Immature natural killer cell (primary cell): ENCODE results near the gene VSTM4. TPM values are rescaled to one million over a fixed set of nuclear protein-coding genes. Genes with fewer than 3 reads are reported as not detected.

Source experiments
- DNase-seq, 3 donors: peaks; one replicate each; pipeline ENCODE4 v3.0.0; 2022; ENCODE audit warnings: mixed read lengths in 1 of 3
- H3K27ac Mint-ChIP-seq, 6 donors: one replicate each; pipeline ENCODE4 v1.8.0; 2020; ENCODE audit warnings: mixed read lengths in 6 of 6, mild to moderate bottlenecking in 5 of 6, inconsistent platforms in 4 of 6, moderate library complexity in 3 of 6
- H3K27me3 Mint-ChIP-seq, 3 donors: one replicate each; pipeline ENCODE4 v1.8.0; 2020 to 2021; ENCODE audit warnings: low read depth in 3 of 3, mild to moderate bottlenecking in 3 of 3, mixed read lengths in 3 of 3, moderate library complexity in 3 of 3, inconsistent platforms in 1 of 3
- H3K36me3 Mint-ChIP-seq, 3 donors: one replicate each; pipeline ENCODE4 v1.8.0; 2020; ENCODE audit warnings: mixed read lengths in 3 of 3, inconsistent platforms in 2 of 3, mild to moderate bottlenecking in 2 of 3
- H3K4me1 Mint-ChIP-seq, 2 donors: one replicate each; pipeline ENCODE4 v1.8.0; 2020; ENCODE audit warnings: inconsistent platforms in 2 of 2, mild to moderate bottlenecking in 2 of 2, mixed read lengths in 2 of 2, moderate library complexity in 1 of 2
- H3K4me3 Mint-ChIP-seq, 5 donors: one replicate each; pipeline ENCODE4 v1.8.0; 2020; ENCODE audit warnings: mild to moderate bottlenecking in 5 of 5, mixed read lengths in 5 of 5, inconsistent platforms in 3 of 5, moderate library complexity in 3 of 5
- H3K9me3 Mint-ChIP-seq, 6 donors: one replicate each; pipeline ENCODE4 v1.8.0; 2020; ENCODE audit warnings: mild to moderate bottlenecking in 6 of 6, mixed read lengths in 6 of 6, inconsistent platforms in 4 of 6, moderate library complexity in 3 of 6
- polyA plus RNA-seq, 3 donors: library from polyadenylated mRNA; unstranded; fragments of 300-500 nt; fragmentation: Illumina TruSeq; gene quantifications; one replicate each; pipeline ENCODE4 v1.2.3, GENCODE V29; 2021

The VSTM4 gene, protein sequence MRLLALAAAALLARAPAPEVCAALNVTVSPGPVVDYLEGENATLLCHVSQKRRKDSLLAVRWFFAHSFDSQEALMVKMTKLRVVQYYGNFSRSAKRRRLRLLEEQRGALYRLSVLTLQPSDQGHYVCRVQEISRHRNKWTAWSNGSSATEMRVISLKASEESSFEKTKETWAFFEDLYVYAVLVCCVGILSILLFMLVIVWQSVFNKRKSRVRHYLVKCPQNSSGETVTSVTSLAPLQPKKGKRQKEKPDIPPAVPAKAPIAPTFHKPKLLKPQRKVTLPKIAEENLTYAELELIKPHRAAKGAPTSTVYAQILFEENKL
- under 1 TPM in 2 of 3 donors, not detected in 1; 0.03 to 0.12 TPM for polyA plus RNA-seq

DNA sequence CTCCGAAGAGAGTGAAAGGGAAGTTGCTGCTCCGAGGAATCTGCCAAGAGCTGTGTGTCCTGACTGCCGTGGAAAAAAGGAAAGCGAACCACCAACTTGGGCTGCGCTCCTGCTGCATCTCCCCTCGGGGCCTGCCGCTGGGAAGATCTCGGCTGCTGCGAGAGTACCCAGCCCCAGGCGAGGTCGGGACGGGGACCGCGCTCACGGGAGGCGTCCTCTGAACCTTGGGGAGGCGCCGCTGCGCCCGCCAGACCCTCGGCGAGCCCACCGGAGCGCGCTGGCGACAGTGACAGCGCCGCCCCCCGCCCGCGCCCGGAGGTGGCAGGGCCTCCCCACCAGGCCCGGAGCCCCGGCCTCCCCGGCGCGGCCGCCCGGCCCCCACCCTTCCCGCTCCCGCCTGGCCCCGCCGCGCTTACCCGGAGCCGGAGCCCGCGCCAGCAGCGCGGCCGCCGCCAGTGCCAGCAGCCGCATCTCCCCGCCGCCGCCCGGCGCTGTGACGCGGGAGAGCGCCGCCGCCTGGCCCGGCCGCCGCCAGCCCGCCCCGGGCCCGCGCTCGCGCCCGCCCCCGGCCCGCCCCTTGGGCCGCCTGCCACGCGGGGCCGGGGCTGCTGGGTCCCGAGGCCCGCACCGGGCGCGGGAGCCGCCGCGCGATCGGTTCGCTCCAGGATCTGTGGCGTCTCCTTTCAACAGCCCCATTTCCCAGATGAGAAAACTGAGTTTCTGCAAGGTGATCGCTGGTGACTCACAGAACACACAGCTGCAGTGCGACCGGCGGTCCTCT is at the start of gene VSTM4:
TSS of gene VSTM4 (minus strand) at position 508 of the 781 bp plus-strand sequence. CDS start at position 471, 37 bp downstream.
- peak within 1 kb of the TSS in 1 of 6 donors; percentile 24 for H3K27ac Mint-ChIP-seq
- peaks cover 4 to 8% of the 10 kb centered on the region in 2 donors for H3K4me1 Mint-ChIP-seq
- no peaks in the 10 kb centered on the region for H3K36me3 Mint-ChIP-seq
- DNase-seq, result peak; percentile 16 to 27 (median 26)
- peak within 1 kb of the TSS; percentile 70 to 80 (median 77) for H3K4me3 Mint-ChIP-seq
- H3K9me3 Mint-ChIP-seq, result no peaks in the 10 kb centered on the region
- peaks cover 0 to 15% (median 7%) of the 10 kb centered on the region in 3 donors for H3K27me3 Mint-ChIP-seq

DNA sequence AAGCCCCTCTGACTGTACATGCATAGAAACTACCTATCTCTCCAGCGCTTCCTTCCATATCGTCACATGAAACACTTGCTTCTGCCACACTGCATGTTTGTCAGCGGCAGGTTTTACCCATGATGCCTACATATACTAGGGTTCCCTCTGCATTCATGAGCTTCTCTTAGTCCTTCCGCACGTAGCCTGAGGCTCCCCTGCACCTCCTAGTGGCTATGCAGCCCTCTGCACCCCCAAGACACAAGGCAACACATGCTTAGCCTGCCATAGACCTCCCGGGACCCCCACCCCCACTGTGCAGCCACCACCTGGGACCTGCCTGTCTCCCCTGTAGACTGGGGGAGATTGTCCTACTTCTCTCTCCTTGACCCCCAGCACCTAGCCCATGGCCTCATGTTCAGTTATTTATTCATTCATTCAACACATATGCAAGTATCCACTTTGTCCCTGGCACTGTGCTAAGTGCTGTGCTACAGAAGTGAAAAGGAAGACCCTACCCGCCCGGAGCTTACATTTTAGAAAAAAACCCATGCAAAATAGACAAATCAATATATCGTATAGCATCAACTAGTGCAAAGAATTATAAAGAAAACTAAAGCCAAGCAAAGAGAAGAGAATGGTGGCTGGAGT is 49.4 kb upstream of the VSTM4 start:
- Mint-ChIP-seq H3K36me3 (peaks cover 7 to 10% (median 9%) of the 10 kb centered on the region in 3 donors), H3K4me1 (peaks cover 11 to 15% of the 10 kb centered on the region in 2 donors), H3K9me3 (no peaks in the 10 kb centered on the region), H3K27ac (peak overlapping the region; percentile 1 to 72 (median 12)), H3K27me3 (peaks cover 0 to 4% (median 0%) of the 10 kb centered on the region in 3 donors), H3K4me3 (no peak overlapping the region)
- peak; percentile 32 to 42 (median 34) for DNase-seq

DNA sequence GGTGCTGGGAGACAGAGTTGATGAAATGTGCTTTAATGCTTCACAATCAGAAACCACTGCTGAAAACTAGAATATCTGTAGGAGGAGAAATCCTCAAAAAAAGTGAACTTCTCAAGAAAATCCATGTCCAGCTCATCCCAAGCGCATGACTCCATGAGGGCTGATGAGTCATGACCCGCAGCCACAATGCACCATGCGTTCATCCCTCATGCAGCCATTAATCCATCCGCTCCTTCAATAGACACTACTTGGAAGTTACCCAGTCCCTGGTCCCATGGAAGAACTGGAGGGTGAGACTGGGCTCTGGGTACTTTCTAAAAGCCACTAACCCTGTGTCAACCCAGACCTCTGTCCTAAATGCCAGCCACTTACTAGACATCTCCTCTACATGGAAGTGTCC is 48.4 kb upstream of the VSTM4 start:
- peak overlapping the region in 2 of 6 donors; percentile 1 to 72 for H3K27ac Mint-ChIP-seq
- H3K9me3 Mint-ChIP-seq, result no peaks in the 10 kb centered on the region
- peaks cover 0 to 4% (median 0%) of the 10 kb centered on the region in 3 donors for H3K27me3 Mint-ChIP-seq
- no peak overlapping the region for H3K4me3 Mint-ChIP-seq
- DNase-seq, result no peak
- peaks cover 7 to 10% (median 9%) of the 10 kb centered on the region in 3 donors for H3K36me3 Mint-ChIP-seq
- H3K4me1 Mint-ChIP-seq, result peaks cover 11 to 15% of the 10 kb centered on the region in 2 donors

DNA sequence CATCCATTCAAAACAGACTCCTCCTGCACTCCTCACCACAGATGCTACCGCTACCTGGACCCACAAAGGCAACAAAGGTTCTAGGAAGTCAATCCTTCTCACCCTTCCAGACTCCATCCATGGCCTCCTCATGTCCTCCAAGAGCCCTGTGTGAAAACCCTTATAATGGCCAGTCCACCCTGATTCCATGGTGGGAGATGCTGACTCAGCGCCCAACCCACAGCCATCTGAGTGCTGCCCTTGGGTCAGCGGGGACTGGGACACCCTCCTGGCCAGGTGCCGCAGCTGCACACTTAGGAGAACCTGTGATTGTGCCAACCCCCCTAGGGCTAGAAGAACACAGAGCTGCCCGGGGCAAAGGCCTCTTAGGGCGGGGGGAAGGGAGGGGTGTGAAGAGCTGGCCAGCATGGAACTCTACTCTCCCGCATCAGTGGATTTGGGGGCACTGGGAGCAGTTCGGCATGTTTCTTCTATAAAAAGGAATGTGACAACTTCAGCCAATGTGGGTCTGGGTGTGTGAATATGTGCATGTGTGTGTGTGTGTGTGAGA is 47.5 kb upstream of the VSTM4 start:
- peaks cover 0 to 4% (median 0%) of the 10 kb centered on the region in 3 donors for H3K27me3 Mint-ChIP-seq
- peak overlapping the region in 2 of 6 donors; percentile 13 to 29 for H3K27ac Mint-ChIP-seq
- H3K4me1 Mint-ChIP-seq, result peaks cover 18 to 19% of the 10 kb centered on the region in 2 donors
- peaks cover 4 to 10% (median 9%) of the 10 kb centered on the region in 3 donors for H3K36me3 Mint-ChIP-seq
- no peak overlapping the region for H3K4me3 Mint-ChIP-seq
- DNase-seq, result no peak
- no peaks in the 10 kb centered on the region for H3K9me3 Mint-ChIP-seq

DNA sequence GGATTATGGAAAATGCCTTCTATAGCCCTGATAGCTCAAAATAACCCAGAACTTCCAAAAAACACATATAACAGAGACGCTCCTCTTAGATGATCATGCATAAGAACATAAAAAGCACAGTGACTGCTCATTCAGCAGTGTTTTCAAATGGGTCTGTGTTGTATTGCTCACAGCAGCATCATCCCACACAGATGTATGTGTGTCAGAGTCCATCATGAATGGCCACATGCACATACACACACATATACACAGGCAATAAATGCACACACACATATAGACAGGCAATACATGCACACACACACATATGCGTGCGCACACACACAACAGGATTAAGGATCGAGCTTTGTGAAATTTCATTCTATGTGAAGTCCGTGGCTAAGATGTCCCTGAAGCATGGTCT is 46.7 kb upstream of the VSTM4 start:
- Mint-ChIP-seq H3K36me3 (peaks cover 8 to 17% (median 13%) of the 10 kb centered on the region in 3 donors), H3K4me3 (no peak overlapping the region), H3K27me3 (peaks cover 0 to 4% (median 0%) of the 10 kb centered on the region in 3 donors), H3K9me3 (no peaks in the 10 kb centered on the region), H3K4me1 (peaks cover 26 to 27% of the 10 kb centered on the region in 2 donors), H3K27ac (peak overlapping the region in 3 of 6 donors; percentile 1 to 54 (median 5))
- DNase-seq, result no peak

DNA sequence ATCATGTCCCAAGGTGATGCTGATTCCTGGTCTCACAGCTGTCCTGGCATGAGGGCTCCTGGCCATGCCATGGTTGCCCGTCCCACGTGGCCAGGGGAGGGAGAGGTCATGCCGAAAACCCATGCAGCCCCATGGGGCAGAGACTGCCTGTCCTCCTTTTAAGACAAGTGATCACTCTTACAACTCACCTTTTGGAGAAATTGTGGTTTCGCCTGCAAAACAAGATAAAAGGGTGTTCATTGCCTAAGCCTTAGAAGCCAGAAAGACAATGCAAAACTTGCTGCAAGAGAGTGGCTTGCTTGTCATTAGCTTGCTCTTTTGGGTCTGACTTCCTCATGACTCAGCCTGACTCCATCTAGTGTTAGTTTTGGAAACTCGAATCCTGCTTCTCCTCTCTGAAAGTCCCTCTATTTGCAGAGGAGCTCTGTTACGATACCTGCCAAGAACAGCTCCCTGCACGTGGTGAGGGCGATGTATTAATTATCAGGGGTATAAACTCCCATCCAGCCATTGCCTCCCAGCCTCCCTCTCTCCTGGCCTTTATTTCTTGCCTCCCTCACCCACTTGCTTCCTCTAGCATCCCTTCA is 46.2 kb upstream of the VSTM4 start:
- no peak overlapping the region for H3K27ac Mint-ChIP-seq
- H3K27me3 Mint-ChIP-seq, result peaks cover 0 to 4% (median 0%) of the 10 kb centered on the region in 3 donors
- no peak overlapping the region for H3K4me3 Mint-ChIP-seq
- peaks cover 11 to 15% (median 12%) of the 10 kb centered on the region in 3 donors for H3K36me3 Mint-ChIP-seq
- H3K9me3 Mint-ChIP-seq, result no peaks in the 10 kb centered on the region
- DNase-seq, result no peak
- peaks cover 31 to 32% of the 10 kb centered on the region in 2 donors for H3K4me1 Mint-ChIP-seq

DNA sequence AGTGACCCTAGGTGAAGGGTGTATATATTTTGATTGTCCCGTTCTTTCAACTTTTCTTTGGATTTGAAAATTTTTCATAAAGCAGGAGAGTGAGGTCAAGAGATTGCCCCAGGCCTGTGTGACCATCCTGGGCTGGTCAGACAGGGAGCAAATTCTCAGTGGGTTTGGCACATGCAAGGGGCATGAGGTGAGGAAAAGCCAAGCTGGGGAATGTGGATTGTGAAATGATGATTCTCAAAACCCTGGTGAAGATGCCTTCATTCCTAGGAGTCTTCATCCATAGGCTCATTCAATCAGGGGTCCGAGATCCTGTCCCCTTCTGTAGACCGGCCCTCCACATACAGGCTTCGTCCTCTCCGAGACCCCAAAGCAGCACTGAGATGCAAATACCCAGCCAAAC is 45.5 kb upstream of the VSTM4 start:
- Mint-ChIP-seq H3K36me3 (peaks cover 12 to 15% (median 12%) of the 10 kb centered on the region in 3 donors), H3K4me3 (no peak overlapping the region), H3K27me3 (peaks cover 0 to 3% (median 0%) of the 10 kb centered on the region in 3 donors)

DNA sequence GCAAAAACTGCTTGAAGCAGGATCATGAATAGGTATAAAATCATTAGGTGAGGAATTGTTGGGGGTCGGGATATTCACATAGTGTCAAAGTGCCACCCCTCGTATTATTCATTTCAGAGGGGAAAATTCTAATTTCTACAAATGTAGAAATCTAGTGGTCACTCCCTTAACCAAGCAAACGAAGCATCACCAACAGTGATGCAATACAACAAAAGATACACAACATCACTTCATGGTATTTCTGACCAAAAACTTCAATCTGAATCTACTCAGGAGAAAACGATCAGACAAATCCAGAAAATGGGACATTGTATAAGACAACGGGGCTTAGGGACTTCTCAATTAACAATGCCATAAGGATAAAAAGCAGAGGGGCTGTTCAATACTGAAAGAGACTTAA is 44.8 kb upstream of the VSTM4 start:
- no peak for DNase-seq
- H3K9me3 Mint-ChIP-seq, result no peaks in the 10 kb centered on the region
- H3K4me3 Mint-ChIP-seq, result no peak overlapping the region
- peaks cover 0 to 3% (median 0%) of the 10 kb centered on the region in 3 donors for H3K27me3 Mint-ChIP-seq
- no peak overlapping the region for H3K27ac Mint-ChIP-seq
- H3K4me1 Mint-ChIP-seq, result peaks cover 37 to 40% of the 10 kb centered on the region in 2 donors
- H3K36me3 Mint-ChIP-seq, result peaks cover 18 to 22% (median 19%) of the 10 kb centered on the region in 3 donors

More for the DNA sequence above, 45.5 kb upstream of the VSTM4 start:
- Mint-ChIP-seq H3K27ac (no peak overlapping the region), H3K4me1 (peaks cover 36 to 39% of the 10 kb centered on the region in 2 donors), H3K9me3 (no peaks in the 10 kb centered on the region)
- no peak for DNase-seq

DNA sequence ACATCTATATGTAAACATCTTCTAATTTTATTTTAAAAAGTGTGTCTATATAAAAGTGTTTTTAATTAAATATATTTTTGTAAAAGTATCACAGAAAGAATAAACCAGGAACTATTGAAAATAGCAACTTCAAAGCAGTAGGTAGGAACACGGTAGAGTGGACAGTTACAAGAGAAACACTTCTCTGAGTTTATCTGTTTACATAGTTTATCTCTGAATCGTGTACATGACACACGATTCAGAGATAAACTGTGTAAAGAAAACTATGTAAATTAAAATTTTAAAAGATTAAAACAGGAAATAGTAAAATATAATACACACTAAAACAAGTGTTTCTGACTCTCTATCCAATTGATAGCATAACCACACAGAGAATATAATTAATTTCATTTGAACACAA is 43.6 kb upstream of the VSTM4 start:
- no peak overlapping the region for H3K27ac Mint-ChIP-seq
- H3K4me1 Mint-ChIP-seq, result peaks cover 27 to 29% of the 10 kb centered on the region in 2 donors
- H3K36me3 Mint-ChIP-seq, result peaks cover 18 to 25% (median 20%) of the 10 kb centered on the region in 3 donors
- H3K9me3 Mint-ChIP-seq, result no peaks in the 10 kb centered on the region
- H3K27me3 Mint-ChIP-seq, result peaks cover 0 to 3% (median 0%) of the 10 kb centered on the region in 3 donors
- no peak for DNase-seq
- H3K4me3 Mint-ChIP-seq, result no peak overlapping the region

DNA sequence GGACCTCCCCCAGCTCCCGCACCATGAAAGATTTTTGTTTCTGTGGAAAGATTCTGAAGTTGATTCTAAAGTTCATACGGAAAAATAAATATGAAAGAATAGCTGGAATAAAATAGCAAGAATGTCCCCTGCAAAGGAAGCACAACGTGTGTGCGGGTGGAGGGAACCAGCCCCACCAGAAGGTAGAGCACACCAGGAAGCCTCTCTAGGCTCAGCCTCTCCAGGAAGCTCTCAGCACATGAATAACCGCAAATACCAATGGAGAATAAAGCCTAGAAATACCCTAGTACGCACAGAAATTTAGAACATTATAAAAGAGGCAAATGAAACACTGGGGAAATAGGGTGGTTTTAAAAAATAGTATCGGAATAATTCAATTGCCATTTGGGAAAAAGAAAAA is 43.1 kb upstream of the VSTM4 start:
- H3K36me3 Mint-ChIP-seq, result peaks cover 18 to 25% (median 20%) of the 10 kb centered on the region in 3 donors
- peak overlapping the region in 1 of 5 donors; percentile 7 for H3K4me3 Mint-ChIP-seq
- H3K4me1 Mint-ChIP-seq, result peaks cover 26 to 29% of the 10 kb centered on the region in 2 donors
- peak overlapping the region in 2 of 6 donors; percentile 2 to 20 for H3K27ac Mint-ChIP-seq
- DNase-seq, result no peak
- H3K27me3 Mint-ChIP-seq, result peaks cover 0 to 3% (median 0%) of the 10 kb centered on the region in 3 donors
- H3K9me3 Mint-ChIP-seq, result no peaks in the 10 kb centered on the region

DNA sequence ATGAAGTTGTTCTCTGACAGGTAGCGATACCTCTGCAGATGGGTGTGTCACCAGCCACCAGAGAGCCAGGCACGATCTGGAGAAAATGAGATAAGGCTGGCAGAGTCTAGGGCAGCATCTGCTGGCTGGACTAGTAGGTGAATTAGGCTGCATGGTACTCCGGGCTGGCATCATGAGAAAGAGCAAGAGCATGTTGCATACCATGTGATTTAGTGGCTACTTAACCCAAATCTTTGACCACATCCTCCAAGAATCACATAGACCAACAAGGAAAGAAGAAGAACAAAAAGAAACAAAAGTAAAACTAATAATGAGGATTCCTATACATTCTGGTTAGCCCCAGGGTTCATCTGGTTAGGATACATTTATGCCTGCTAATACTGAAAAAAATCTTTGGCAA is 41.9 kb upstream of the VSTM4 start:
- peak overlapping the region; percentile 22 to 65 (median 57) for H3K27ac Mint-ChIP-seq
- H3K4me3 Mint-ChIP-seq, result peak overlapping the region; percentile 31 to 78 (median 73)
- peak; percentile 33 to 64 (median 53) for DNase-seq
- H3K4me1 Mint-ChIP-seq, result peaks cover 26 to 29% of the 10 kb centered on the region in 2 donors
- peaks cover 0 to 3% (median 0%) of the 10 kb centered on the region in 3 donors for H3K27me3 Mint-ChIP-seq
- peaks cover 18 to 25% (median 20%) of the 10 kb centered on the region in 3 donors for H3K36me3 Mint-ChIP-seq
- no peaks in the 10 kb centered on the region for H3K9me3 Mint-ChIP-seq

DNA sequence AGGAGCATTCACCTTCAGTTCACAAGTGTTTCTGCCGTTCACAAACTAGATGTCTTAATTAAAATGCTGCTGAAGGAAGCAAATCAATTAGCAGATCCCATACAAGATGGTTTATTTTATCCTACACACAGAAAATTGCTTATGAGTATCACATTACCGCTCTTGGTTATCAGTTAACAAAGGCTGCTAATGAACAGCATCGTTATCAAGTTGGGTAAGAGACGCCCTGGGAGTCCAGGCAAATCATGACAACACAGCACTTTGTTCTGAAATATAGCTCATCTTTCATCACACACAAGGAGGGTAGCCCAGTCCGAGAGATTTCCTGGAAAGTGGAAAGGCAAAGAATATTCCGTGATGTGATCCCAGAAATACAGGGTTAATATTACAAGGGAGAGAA is 39.3 kb upstream of the VSTM4 start:
- no peak for DNase-seq
- peaks cover 13 to 25% (median 20%) of the 10 kb centered on the region in 3 donors for H3K36me3 Mint-ChIP-seq
- H3K4me3 Mint-ChIP-seq, result no peak overlapping the region
- H3K27ac Mint-ChIP-seq, result peak overlapping the region in 1 of 6 donors; percentile 14
- peaks cover 0 to 2% (median 0%) of the 10 kb centered on the region in 6 donors for H3K9me3 Mint-ChIP-seq
- peaks cover 40 to 43% of the 10 kb centered on the region in 2 donors for H3K4me1 Mint-ChIP-seq
- peaks cover 0 to 2% (median 2%) of the 10 kb centered on the region in 3 donors for H3K27me3 Mint-ChIP-seq
